Ovary (tissue), 9 donors: ENCODE measurements around the gene CHST12. TPM values are rescaled to one million over a fixed set of nuclear protein-coding genes. Genes with fewer than 3 reads are reported as not detected.

Experiments used
- DNase-seq, 5 donors: peaks; one replicate each; pipeline ENCODE4 v3.0.0-alpha.2; 2019 to 2020
- H3K27ac ChIP-seq, 2 donors: fragments of 200-600 bp; one replicate each; pipeline versions ENCODE4 v1.5.1 to v1.8.0; 2019 to 2022
- H3K27me3 ChIP-seq: fragments of 200-600 bp; one replicate; pipeline ENCODE4 v1.8.0; 2022
- H3K36me3 ChIP-seq: fragments of 200-600 bp; sonication (generic); one replicate; pipeline ENCODE4 v1.5.1; 2019
- H3K4me1 ChIP-seq: one replicate; pipeline ENCODE4 v1.8.1; 2013; ENCODE audit warnings: mild to moderate bottlenecking, moderate library complexity; ENCODE audit not compliant: insufficient read depth
- H3K4me3 ChIP-seq: fragments of 200-600 bp; sonication (generic); one replicate; pipeline ENCODE4 v1.5.1; 2017
- H3K9me3 ChIP-seq, 2 donors: fragments of 200-600 bp in 1 of 2; sonication (generic) in 1 of 2; one replicate each; pipeline versions ENCODE4 v1.5.1 to v1.8.1; 2013 to 2019; ENCODE audit warnings: mild to moderate bottlenecking in 1 of 2, moderate library complexity in 1 of 2
- EP300 ChIP-seq: sonication (generic); formaldehyde crosslinking; IDR thresholded peaks from one replicate; pipeline ENCODE4 v1.6.1; 2017; ENCODE audit warnings: antibody characterized with exemption
- POLR2A ChIP-seq: fragments of 450-650 bp; IDR thresholded peaks from one replicate; pipeline ENCODE4 v1.6.1; 2017; ENCODE audit warnings: antibody characterized with exemption, mild to moderate bottlenecking, moderate library complexity
- WGBS, 3 donors: extraction: QIAGEN DNeasy Blood & Tissue Kit in 1 of 3; methylation state at CpG; one replicate each; pipeline versions ENCODE4 v1.1.5 to v1.1.7; 2013 to 2017; 5-methylcytosine and 5-hydroxymethylcytosine counted together
- intact Hi-C, 4 donors: fragments of 100-400 bp; cut with DNase I; formaldehyde crosslinking; loops; one replicate each; pipeline versions ENCODE4 v1.11.0 to v1.15.1; 2022 to 2023
- polyA plus RNA-seq, 2 donors: library from polyadenylated mRNA; stranded (reverse); fragments of 200-250 nt in 1 of 2; fragments of 350-450 nt in 1 of 2; fragmentation: Illumina TruSeq in 1 of 2; extraction: RNeasy Lipid Tissue Mini Kit (QIAGEN cat#74804) in 1 of 2; gene quantifications; one replicate each; pipeline ENCODE4 v1.2.3, GENCODE V29; 2013 to 2014
- total RNA-seq, 7 donors: library from RNA; depleted of rRNA in 2 of 7; stranded (reverse); fragments of >200 nt in 2 of 7; fragmentation: NEBNext Ultra II Directional in 3 of 7; extraction: Animal tissue kit (Norgen Biotek cat#: 25700) in 3 of 7; gene quantifications; one replicate each; pipeline versions ENCODE4 v1.1.0 to v1.2.4, GENCODE V29; 2016 to 2023
- TF ChIP-seq, protein P1 (sequence below), 3 donors: fragments of 450-650 bp in 2 of 3; fragments of 200-600 bp in 1 of 3; IDR thresholded peaks; one replicate each; pipeline versions ENCODE4 v1.5.1 to v1.8.0; 2016 to 2022; ENCODE audit warnings: antibody characterized with exemption in 3 of 3, mild to moderate bottlenecking in 1 of 3
- donor health status: DM: no; HTN: no; CAD: no; lungs with moderate emphysema.
- donor health status: DM: no; HTN: no; CAD: no.
- donor health status: Bipolar disorder and iron deficiency.
- donor health status: DM: yes; HTN: yes; CAD: no.
- donor health status: DM: no; HTN: no; CAD: no.
- donor health status: DM: yes; HTN: yes; CAD: no.

The CHST12 gene
- total and polyA plus RNA-seq, 9 donors = 3.9 to 21.7 (median 12.6) TPM

DNA sequence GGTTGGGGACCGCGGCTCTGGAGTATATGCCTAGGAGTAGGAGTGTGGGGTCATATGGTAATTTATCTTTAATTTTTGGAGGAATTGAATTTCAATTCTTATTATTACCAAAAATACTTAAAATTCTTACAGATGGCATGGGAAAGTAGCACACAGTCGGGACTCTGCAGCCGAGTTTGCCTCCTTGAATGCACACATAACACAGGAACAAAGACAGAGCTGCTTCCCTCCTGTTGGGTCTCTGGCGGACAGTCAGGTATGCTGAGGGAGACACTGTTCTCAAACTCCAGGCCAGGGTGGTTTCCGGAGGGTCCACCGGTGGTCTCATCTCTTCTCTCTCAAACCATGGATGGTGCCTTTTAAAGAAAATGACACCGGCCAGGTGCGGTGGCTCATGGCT is 40.1 kb downstream of the CHST12 start:
- no peaks in the 10 kb centered on the region for H3K27me3 ChIP-seq
- 93 to 98% (median 94%) methylated on average over 9 of the region's 9 CpGs for WGBS, 3 donors
- no peak overlapping the region for H3K27ac ChIP-seq
- TF ChIP-seq EP300 = no peak
- TF ChIP-seq POLR2A = no peak
- TF ChIP-seq, protein P1, sequence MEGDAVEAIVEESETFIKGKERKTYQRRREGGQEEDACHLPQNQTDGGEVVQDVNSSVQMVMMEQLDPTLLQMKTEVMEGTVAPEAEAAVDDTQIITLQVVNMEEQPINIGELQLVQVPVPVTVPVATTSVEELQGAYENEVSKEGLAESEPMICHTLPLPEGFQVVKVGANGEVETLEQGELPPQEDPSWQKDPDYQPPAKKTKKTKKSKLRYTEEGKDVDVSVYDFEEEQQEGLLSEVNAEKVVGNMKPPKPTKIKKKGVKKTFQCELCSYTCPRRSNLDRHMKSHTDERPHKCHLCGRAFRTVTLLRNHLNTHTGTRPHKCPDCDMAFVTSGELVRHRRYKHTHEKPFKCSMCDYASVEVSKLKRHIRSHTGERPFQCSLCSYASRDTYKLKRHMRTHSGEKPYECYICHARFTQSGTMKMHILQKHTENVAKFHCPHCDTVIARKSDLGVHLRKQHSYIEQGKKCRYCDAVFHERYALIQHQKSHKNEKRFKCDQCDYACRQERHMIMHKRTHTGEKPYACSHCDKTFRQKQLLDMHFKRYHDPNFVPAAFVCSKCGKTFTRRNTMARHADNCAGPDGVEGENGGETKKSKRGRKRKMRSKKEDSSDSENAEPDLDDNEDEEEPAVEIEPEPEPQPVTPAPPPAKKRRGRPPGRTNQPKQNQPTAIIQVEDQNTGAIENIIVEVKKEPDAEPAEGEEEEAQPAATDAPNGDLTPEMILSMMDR (IDR thresholded peaks at IDR 0.05) = no peak
- H3K4me1 ChIP-seq = no peaks in the 10 kb centered on the region
- no peaks in the 10 kb centered on the region for H3K9me3 ChIP-seq
- intact Hi-C loops = no loop called here
- H3K36me3 ChIP-seq = no peaks in the 10 kb centered on the region
- no peak for DNase-seq
- H3K4me3 ChIP-seq = no peak overlapping the region

DNA sequence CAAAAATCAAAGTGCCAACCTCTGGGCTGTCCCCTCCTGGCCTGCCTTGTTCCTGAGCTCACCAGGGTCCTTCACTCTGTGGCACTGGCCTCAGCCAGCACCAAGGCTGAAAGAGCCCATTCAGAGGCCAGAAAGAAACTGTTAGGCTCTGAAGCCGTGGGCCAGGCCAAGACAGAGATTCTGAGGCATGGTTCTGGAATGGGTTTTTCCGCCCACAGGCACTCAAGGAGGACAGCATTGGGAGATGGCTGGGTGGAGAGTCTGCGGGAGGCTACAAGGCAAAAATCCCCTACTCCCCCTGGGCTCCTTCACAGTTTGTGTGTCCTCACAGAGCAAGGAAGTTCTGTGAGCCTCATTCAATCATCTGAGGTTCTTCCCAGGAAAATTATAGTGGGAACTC is 41.1 kb downstream of the CHST12 start:
- H3K4me1 ChIP-seq = no peaks in the 10 kb centered on the region
- H3K36me3 ChIP-seq = no peaks in the 10 kb centered on the region
- no peak for DNase-seq
- TF ChIP-seq, protein P1 (IDR thresholded peaks at IDR 0.05) = no peak
- TF ChIP-seq POLR2A = no peak
- TF ChIP-seq EP300 = no peak
- intact Hi-C loops = no loop called here
- no peaks in the 10 kb centered on the region for H3K9me3 ChIP-seq
- H3K4me3 ChIP-seq = no peak overlapping the region
- no peak overlapping the region for H3K27ac ChIP-seq
- H3K27me3 ChIP-seq = no peaks in the 10 kb centered on the region
- 36 to 59% (median 58%) methylated on average over 3 of the region's 3 CpGs for WGBS, 3 donors

DNA sequence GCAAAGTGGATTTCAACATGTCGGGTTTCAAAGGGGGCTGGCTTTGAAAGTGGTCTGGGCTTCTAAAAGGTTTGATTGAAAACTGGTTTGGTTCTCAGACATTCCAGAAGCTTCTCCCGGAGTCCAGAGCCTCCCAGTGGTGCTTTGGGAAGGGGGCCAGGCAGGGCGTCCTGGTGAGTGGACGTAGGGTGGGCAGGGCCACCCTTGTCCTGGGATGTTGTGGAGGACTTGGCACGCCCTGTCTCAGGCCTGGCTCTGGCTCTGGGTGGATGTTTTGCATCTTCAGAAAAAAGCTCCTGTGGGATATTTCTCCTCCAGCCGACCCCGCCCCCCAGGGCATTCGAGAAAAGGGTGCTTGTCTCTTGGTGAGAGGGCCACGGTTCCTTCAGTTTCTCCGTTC is 41.6 kb downstream of the CHST12 start:
- no peaks in the 10 kb centered on the region for H3K4me1 ChIP-seq
- no peak overlapping the region for H3K4me3 ChIP-seq
- H3K9me3 ChIP-seq = no peaks in the 10 kb centered on the region
- no peaks in the 10 kb centered on the region for H3K27me3 ChIP-seq
- WGBS, 3 donors = 65 to 76% (median 71%) methylated on average over 10 of the region's 10 CpGs
- TF ChIP-seq EP300 (no peak), POLR2A (no peak)
- TF ChIP-seq, protein P1 (IDR thresholded peaks at IDR 0.05) = no peak
- intact Hi-C loops = no loop called here
- DNase-seq = no peak
- no peak overlapping the region for H3K27ac ChIP-seq
- no peaks in the 10 kb centered on the region for H3K36me3 ChIP-seq

DNA sequence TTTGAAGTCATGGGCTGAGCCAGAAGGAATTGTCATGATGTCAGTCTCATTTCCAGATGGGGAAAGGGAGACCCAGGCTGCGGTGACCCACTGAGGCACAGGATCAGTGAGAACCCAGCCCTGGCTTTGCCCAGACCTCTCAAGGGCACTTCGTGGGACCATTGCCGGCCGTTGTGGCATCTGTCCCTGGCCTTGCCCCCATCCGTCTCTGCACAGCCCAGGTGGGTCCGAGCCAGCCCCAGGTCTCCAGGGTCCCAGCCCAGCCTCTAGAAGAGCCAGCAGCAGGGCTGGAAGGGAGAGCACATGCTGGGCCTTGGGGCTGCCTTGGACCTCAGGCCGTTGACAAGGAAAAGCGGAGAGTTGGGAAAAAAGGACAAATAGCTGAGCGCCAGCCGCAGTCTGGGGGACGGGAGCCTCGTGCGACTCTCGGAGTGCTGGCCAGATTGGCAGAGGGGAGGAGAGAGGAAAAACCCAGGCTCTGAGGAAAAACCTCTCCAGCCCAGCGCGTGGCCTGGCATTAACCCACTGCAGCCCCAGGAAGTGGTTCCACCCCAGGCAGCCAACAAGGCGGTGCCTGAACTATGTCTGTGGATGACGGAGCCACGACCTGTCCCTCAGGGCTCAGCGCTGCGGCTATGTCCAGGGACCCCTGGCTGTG is 42.6 kb downstream of the CHST12 start:
- H3K4me1 ChIP-seq = no peaks in the 10 kb centered on the region
- no peak for TF ChIP-seq POLR2A
- TF ChIP-seq EP300 = no peak
- TF ChIP-seq, protein P1 (IDR thresholded peaks at IDR 0.05) = no peak
- WGBS, 3 donors = 85 to 90% (median 89%) methylated on average over 21 of the region's 21 CpGs
- DNase-seq = no peak
- no peak overlapping the region for H3K4me3 ChIP-seq
- no peaks in the 10 kb centered on the region for H3K27me3 ChIP-seq
- intact Hi-C loops = no loop called here
- no peak overlapping the region for H3K27ac ChIP-seq
- H3K36me3 ChIP-seq = no peaks in the 10 kb centered on the region
- H3K9me3 ChIP-seq = no peaks in the 10 kb centered on the region
